Neural crest cell (in vitro differentiated cells): ENCODE measurements around the gene TM4SF5. TPM values are rescaled to one million over a fixed set of nuclear protein-coding genes. Genes with fewer than 3 reads are reported as not detected.

ENCODE experiments used
- DNase-seq: peaks from one replicate; pipeline ENCODE4 v3.0.0; 2021; ENCODE audit warnings: low read depth, mixed read lengths, low spot score
- H3K27ac Mint-ChIP-seq: one replicate; pipeline ENCODE4 v1.8.0; 2021; ENCODE audit warnings: mild to moderate bottlenecking, mixed read lengths; ENCODE audit not compliant: unreplicated experiment
- H3K27me3 Mint-ChIP-seq: 2 replicates; pipeline ENCODE4 v1.8.0; 2021; ENCODE audit warnings: low read depth, mild to moderate bottlenecking, mixed read lengths
- H3K36me3 Mint-ChIP-seq: 2 replicates; pipeline ENCODE4 v1.8.0; 2021; ENCODE audit warnings: low read depth, mild to moderate bottlenecking, mixed read lengths
- H3K4me1 Mint-ChIP-seq: 2 replicates; pipeline ENCODE4 v1.8.0; 2021; ENCODE audit warnings: mixed read lengths
- H3K4me3 Mint-ChIP-seq: one replicate; pipeline ENCODE4 v1.8.0; 2021; ENCODE audit warnings: mild to moderate bottlenecking, mixed read lengths
- H3K9me3 Mint-ChIP-seq: 2 replicates; pipeline ENCODE4 v1.8.0; 2021; ENCODE audit warnings: mixed read lengths
- CTCF ChIP-seq: fragments of 200-600 bp; sonication (generic); conservative IDR thresholded peaks from 2 replicates; pipeline ENCODE4 v1.5.0; 2021; ENCODE audit warnings: antibody characterized with exemption, mild to moderate bottlenecking
- total RNA-seq: library from RNA; stranded (reverse); gene quantifications from 2 replicates; pipeline ENCODE4 v1.2.1, GENCODE V29; 2021

TM4SF5 gene
- total RNA-seq, 1 donor from 2014 or later, result not detected

GRCh38 chr17:4733073-4733531, 38.6 kb upstream of the TM4SF5 start:
- H3K9me3 Mint-ChIP-seq, result no peaks in the 10 kb centered on the region
- H3K4me3 Mint-ChIP-seq, result peak overlapping the region; percentile 24
- H3K27me3 Mint-ChIP-seq, result peaks cover 48% of the 10 kb centered on the region
- no peaks in the 10 kb centered on the region for H3K36me3 Mint-ChIP-seq
- no peak for TF ChIP-seq CTCF
- no peak overlapping the region for H3K27ac Mint-ChIP-seq
- DNase-seq, result no peak
- H3K4me1 Mint-ChIP-seq, result peaks cover 15% of the 10 kb centered on the region

GRCh38 chr17:4734857-4735475, 36.7 kb upstream of the TM4SF5 start:
- DNase-seq, result no peak
- peaks cover 62% of the 10 kb centered on the region for H3K27me3 Mint-ChIP-seq
- peak overlapping the region; percentile 36 for H3K4me3 Mint-ChIP-seq
- TF ChIP-seq CTCF, result no peak
- no peak overlapping the region for H3K27ac Mint-ChIP-seq
- H3K4me1 Mint-ChIP-seq, result peaks cover 22% of the 10 kb centered on the region
- H3K36me3 Mint-ChIP-seq, result no peaks in the 10 kb centered on the region
- no peaks in the 10 kb centered on the region for H3K9me3 Mint-ChIP-seq

- H3K27me3 Mint-ChIP-seq, result peaks cover 73% of the 10 kb centered on the region
- H3K9me3 Mint-ChIP-seq, result no peaks in the 10 kb centered on the region
- DNase-seq, result no peak
- no peak overlapping the region for H3K27ac Mint-ChIP-seq
- no peaks in the 10 kb centered on the region for H3K36me3 Mint-ChIP-seq
- peaks cover 21% of the 10 kb centered on the region for H3K4me1 Mint-ChIP-seq
- TF ChIP-seq CTCF, result no peak
- peak overlapping the region; percentile 61 for H3K4me3 Mint-ChIP-seq
Observed at GRCh38 chr17:4735876-4736651, 35.6 kb upstream of the TM4SF5 start.

- Mint-ChIP-seq H3K9me3 (no peaks in the 10 kb centered on the region), H3K4me1 (peaks cover 13% of the 10 kb centered on the region), H3K4me3 (peak overlapping the region; percentile 81), H3K36me3 (no peaks in the 10 kb centered on the region), H3K27ac (no peak overlapping the region), H3K27me3 (peaks cover 90% of the 10 kb centered on the region)
- TF ChIP-seq CTCF, result no peak
- DNase-seq, result no peak
Observed at GRCh38 chr17:4738136-4739121, 33.3 kb upstream of the TM4SF5 start.
